Stimulated activated CD4-positive, alpha-beta T cell treated with anti-CD3 and anti-CD28 coated beads, Interleukin-1b, Interleukin-23, amount 100 ng/mL, for 24 hours (primary cell): ENCODE data around the gene MAPKAPK5.
"Not testable (repeated sequence)": the region's sequence is repeated elsewhere in the genome, so short reads cannot be mapped to it uniquely, and the experiment has no call there.

Experiments
- DNase-seq, 4 experiments: peaks; one replicate each; pipeline ENCODE4 v3.0.0-alpha.2; 2020; ENCODE audit warnings: low read depth in 4 of 4, low spot score in 1 of 4

Gene MAPKAPK5

GRCh38 chr12:111873113-111873512, 31.1 kb downstream of the MAPKAPK5 start:
- DNase-seq: no peak

GRCh38 chr12:111881716-111882115, 39.7 kb downstream of the MAPKAPK5 start:
- no peak for DNase-seq

- no peak for DNase-seq
Observed at GRCh38 chr12:111886662-111887545, 44.9 kb downstream of the MAPKAPK5 start.

GRCh38 chr12:111887926-111888745, 46.1 kb downstream of the MAPKAPK5 start:
- DNase-seq: no peak

- no peak for DNase-seq
Observed at GRCh38 chr12:111893287-111893686, 51.3 kb downstream of the MAPKAPK5 start.

- DNase-seq: no peak
Observed at GRCh38 chr12:111894556-111894955, 52.5 kb downstream of the MAPKAPK5 start.

GRCh38 chr12:111901182-111901581, 59.2 kb downstream of the MAPKAPK5 start:
- DNase-seq: no peak

DNA sequence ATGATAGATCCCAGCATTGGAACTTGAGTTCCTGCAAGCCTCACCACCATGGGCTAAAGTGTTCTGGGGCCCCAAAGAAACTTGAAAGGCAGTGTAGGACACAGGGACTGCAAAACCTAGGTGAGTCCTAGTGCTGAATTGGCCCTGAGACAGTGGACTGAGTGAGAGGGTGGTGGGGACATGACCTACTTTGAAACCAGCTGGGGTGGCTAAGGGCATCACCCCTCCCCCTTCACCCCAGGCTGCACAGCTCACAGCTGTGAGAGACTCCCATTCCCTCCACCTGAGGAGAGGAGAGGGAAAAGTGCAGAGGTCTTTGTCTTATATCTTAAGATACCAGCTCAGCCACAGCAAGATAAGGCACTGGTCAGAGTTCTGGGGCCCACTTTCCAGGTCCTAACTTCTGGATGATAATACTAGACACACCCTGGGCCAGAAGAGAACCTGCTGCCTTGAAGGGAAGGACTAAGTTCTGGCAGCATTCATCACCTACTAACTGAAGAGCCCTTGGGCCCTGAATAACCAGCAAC, 62.5 kb downstream of the MAPKAPK5 start:
- no peak for DNase-seq

DNA sequence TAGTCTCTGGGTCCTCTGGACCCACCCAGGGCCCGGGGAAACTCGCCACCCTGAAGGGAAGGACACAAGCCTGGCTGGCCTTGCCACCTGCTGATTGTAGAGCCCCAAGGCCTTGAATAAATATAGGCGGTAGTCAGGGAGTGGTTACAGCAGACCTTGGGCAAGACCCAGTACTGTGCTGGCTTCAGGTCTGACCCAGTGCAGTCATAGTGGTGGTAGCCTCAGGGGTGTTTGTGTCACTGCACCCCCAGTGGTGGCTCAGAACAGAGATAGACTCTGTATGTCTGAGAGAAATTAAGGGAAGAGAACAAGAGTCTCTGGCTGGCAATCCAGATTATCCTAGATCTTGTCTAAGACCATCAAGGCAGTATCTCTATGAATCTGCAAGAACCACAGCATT, 63.5 kb downstream of the MAPKAPK5 start:
- no peak for DNase-seq

GRCh38 chr12:111907740-111908139, 65.7 kb downstream of the MAPKAPK5 start:
- no peak for DNase-seq

DNA sequence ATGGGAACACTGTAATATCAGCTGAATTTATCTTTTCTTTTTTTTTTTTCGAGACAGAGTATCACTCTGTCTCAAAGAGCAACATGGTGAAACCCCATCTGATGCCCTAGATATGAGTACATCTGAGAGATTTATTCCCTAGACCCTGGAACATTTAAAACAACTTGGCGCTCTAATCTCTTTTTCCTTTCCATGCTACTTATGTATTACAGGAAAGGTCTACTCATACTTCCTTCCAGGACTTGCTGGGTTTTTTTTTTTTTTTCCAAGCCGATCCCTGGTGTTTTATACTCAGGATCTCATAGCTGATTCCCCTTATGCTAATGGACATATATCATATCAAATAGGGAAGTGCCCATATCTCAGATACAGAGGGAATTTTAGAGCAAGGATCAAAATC, 83.1 kb downstream of the MAPKAPK5 start:
- DNase-seq: no peak

GRCh38 chr12:111926631-111927030, 84.6 kb downstream of the MAPKAPK5 start:
- DNase-seq: no peak

- DNase-seq: no peak
Observed at GRCh38 chr12:111927346-111927745, 85.3 kb downstream of the MAPKAPK5 start.

- no peak for DNase-seq
Observed at GRCh38 chr12:111932241-111932640, 90.2 kb downstream of the MAPKAPK5 start.

- DNase-seq: no peak
Observed at GRCh38 chr12:111936869-111937268, 94.8 kb downstream of the MAPKAPK5 start.

DNA sequence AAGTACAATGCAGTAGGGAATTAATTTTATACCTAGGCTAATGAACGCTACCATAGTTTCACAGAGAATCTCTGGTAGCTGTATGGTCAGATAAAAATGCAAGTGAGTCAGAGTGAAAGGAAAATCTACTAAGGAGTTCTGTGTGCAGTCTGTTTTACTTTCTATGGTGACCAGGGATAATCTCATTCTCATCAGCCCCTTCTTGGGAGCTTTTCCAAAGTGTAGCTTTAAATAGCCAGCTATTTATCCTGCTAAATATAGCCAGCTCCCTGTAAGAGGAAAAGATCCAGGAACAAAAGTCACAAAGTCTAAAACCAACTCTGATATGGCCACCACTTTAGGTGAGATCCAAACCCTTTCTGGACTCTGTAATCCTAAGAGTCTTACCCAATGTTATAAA, 95.4 kb downstream of the MAPKAPK5 start:
- DNase-seq: no peak

GRCh38 chr12:111942557-111942956, 100.5 kb downstream of the MAPKAPK5 start:
- no peak for DNase-seq

- DNase-seq: no peak
Observed at GRCh38 chr12:111943929-111944328, 101.9 kb downstream of the MAPKAPK5 start.

- not testable (repeated sequence) for DNase-seq
Observed at GRCh38 chr12:111950961-111951676, 109.1 kb downstream of the MAPKAPK5 start.
